HT1080 (cell line): ENCODE measurements around the gene B4GALNT1. TPM values are rescaled to one million over a fixed set of nuclear protein-coding genes. Genes with fewer than 3 reads are reported as not detected.
"Not testable (repeated sequence)": the region's sequence is repeated elsewhere in the genome, so short reads cannot be mapped to it uniquely, and the experiment has no call there.

Experiments used
- DNase-seq: peaks from one replicate; pipeline ENCODE4 v3.0.0-alpha.2; 2015; ENCODE audit warnings: low read depth
- total RNA-seq: library from RNA; depleted of rRNA; stranded (reverse); fragments of >200 nt; shearing (Covaris generic); gene quantifications from 2 replicates; pipeline ENCODE4 v1.2.3, GENCODE V29; 2014

Gene B4GALNT1
- total RNA-seq, 1 experiment from 2014 or later, result 34.1 TPM

- no peak for DNase-seq
These were observed 11.3 kb downstream of the B4GALNT1 start for GRCh38 chr12:57621497-57622292.

DNA sequence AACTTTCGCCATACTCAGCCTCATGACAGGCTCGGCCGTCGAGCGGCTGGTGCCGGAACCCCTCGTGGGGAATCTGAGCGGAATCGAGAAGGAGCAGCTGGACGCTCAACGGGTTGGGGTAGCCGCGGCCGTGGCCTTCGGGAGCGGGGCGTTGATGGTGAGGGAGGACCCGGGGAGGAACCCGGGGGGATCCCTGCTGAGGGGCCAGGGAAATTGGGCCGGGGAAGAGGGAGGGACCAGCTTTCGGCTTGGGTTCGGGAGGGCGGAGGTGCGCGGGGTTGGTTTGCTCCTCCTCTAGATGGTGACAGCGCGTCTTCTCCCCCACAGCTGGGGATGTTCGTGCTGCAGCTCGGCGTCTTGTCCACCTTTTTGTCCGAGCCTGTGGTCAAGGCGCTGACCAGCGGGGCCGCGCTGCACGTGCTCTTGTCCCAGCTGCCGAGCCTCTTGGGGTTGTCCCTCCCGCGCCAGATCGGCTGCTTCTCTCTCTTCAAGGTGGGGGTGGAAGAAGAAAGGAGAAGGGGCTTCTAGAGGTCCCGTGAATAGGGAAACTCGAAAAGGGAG is 12.0 kb downstream of the B4GALNT1 start:
- DNase-seq, result no peak

DNA sequence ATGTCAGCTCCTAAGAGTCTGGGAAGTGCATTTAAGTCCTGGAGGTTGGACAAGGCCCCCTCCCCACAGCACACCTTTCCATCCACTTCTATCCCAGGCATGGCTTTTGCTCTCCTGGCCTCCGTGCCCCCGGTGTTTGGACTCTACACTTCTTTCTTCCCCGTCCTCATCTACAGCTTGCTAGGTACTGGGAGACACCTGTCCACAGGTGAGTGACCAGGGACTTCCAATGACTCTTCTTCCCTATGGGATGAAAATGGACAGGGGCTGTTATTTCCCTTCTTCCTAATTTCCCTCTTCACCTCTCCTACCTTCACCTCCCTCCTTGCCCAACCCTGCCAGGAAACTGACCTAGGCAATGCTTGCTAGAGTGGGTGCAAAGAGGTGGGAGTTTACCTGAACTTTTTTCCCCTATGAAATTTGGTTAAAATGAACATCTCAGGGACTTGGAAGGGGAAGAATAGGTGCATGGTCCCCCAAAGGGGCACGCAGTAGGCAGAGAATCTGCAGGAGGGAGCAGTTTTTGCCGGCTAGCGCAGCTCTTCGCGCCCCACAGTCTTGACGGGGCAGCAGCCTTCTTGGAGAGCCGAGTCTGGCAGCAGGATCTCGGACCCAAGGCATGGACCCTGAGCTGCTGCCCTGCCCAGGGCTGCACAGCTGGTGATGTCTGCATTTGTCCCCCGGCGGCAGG is 12.6 kb downstream of the B4GALNT1 start:
- DNase-seq, result no peak

DNA sequence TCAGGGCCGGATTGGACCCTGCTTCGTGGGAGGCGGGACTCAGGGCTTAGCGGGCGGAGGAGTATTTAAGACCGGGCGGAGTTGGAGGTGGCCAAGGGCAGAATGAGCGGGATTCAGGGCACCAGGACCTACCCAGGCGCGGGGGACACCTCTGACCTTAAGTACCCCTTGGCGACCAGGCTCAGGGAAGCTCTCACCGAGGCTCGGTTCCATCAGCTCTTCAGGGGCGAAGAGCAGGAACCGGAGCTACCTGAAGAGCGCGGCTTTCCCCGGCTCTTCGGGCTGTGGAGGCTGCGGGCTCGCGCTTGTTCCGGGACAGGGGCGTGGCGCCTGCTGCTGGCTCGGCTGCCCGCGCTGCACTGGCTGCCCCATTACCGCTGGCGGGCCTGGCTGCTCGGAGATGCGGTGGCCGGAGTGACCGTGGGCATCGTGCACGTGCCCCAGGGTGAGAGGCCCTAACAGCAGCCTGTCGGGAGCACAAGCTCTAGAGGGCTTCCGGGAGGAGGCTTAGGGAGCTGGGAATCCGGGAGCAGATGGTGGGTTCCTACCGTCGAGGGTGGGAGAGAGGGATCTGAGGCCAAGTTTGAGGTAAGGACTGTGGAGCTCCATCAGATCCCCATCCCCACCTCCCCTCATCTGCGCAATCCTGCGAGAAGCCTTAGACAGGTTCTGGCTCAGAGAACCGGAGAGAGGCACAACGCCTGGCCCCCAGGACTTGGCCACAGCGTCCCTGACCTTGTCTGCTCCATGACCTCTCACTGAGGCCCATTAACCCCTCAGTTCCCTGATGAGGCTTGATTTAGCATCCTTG is 13.4 kb downstream of the B4GALNT1 start:
- DNase-seq, result no peak

DNA sequence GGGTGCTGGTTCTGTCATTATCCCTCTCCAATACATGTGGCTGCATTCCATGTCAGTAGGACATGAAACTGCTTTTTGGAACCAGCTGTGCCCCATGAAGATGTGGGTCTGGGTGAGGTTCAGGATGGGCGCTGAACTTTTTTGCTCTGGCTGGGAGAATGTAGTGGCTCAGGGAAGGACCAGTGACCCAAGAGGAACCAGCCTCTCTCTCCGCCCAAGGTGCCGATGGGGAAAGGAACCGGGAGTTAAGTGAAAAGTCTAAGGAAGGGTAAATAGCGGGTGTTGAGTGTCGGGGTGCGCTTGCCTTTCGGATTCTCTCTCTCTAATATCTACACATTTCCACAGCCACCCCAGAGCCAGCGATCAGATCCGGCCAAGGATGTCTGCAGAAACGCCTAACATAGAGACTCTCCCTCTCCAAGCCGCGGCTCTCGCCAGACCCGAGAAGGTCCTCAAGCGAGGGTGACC is 14.0 kb downstream of the B4GALNT1 start:
- DNase-seq, result no peak

DNA sequence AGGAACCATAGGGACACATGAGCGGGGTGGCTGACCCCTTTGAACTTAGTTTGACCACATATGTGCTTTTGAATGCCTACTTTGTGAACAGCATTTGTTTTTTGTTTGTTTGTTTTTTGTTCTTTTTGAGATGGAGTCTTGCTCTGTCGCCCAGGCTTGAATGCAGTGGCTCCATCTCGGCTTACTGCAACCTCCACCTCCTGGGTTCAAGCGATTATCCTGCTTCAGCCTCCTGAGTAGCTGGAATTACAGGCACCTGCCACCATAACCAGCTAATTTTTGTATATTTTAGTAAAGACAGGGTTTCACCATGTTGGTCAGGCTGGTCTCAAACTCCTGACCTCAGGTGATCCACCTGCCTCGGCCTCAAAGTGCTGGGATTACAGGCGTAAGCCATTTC is 14.6 kb downstream of the B4GALNT1 start:
- not testable (repeated sequence) for DNase-seq

DNA sequence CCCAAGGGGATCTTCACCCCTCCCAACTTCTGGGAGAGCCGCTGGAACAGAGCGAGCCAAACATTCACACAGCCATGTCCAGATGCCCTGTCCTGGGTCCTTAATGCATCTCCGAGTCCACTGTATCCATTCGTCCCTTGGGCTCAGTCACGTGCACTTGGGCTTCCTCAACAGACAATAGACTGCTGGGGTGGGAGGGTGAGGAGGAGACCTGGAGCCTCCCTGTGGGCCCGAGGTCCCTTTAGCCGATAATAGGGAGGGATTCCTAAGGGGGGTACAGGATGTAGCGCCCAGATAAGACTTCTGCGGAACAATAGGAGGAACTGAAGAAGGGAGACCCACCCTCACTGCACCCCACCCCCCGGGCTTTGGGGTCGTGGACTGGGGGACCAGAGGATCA is 15.1 kb downstream of the B4GALNT1 start:
- DNase-seq, result no peak

- peak; percentile 38 for DNase-seq
These were observed 16.5 kb downstream of the B4GALNT1 start for GRCh38 chr12:57616383-57617101.

DNA sequence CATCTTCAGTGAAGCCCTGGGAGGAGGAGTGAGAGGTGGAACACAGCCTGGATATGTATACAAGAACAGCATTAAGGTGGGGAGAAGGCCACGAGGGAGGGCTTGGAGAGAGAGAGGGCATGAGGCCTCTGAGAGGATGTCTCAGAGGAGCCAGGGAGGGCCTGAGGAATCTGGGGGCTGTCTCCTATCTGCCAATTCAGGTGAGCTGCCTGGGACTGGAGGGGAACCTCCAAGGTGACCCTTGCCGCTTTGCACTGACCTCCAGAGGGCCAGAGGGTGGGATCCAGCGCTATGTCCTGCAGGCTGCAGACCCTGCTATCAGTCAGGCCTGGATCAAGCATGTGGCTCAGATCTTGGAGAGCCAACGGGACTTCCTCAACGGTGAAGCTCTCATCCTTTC is 17.4 kb downstream of the B4GALNT1 start:
- no peak for DNase-seq

DNA sequence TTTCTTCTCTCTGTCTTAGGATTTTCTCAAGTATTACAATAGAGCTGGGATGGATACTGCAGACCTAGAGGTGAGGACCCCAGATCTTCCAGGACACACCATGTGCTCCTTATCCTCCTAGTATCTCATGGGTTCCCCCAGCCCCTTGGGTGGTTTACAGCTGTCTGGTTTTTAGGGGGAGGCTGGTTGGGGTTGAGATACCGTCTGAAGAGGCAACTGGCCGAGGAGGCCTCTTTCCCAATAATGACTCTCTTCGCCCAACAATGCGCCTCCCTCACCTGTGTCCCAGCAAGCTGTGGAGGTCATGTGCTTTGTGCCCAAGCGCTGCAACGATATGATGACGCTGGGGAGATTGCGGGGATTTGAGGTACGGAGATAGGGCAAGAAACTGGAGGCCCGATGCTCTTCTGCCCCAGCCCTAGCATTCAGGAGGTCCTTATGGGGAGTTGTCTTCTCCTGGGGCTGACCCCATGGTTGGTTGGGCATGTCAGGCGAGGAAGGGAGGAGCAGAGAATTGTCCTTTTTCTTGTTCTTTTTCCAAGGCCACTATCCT is 18.0 kb downstream of the B4GALNT1 start:
- no peak for DNase-seq

- no peak for DNase-seq
These were observed 18.6 kb downstream of the B4GALNT1 start for GRCh38 chr12:57614178-57614947.

GRCh38 chr12:57613427-57614109 is 19.4 kb downstream of the B4GALNT1 start:
- DNase-seq, result no peak

DNA sequence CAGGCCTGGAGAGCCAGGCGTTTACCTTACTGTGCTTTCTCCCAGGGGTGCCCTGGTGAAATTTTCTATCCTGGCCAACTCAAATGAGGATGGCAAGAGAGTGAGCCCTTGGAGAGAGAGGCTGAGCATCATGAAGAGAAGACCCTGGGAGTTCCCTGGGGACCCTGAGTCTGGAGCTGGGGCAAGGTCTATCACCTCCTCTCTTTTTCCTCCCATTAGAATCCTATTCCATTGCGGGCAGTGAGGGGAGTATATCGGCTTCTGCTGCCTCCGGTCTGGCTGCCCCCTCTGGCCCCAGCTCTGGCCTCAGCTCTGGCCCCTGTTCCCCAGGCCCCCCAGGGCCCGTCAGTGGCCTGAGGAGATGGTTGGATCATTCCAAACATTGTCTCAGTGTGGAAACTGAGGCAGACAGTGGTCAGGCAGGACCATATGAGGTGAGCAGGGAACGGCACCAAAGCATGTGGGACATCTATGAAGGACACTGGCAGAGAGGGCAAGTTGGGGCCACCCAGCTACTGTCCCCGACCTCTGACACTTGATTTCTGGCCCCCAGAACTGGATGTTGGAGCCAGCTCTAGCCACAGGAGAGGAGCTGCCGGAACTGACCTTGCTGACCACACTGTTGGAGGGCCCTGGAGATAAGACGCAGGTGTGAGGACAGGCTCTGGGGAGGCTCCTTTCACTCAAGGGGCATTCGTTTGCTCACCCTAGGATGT is 20.1 kb downstream of the B4GALNT1 start:
- no peak for DNase-seq

- DNase-seq, result no peak
These were observed 20.9 kb downstream of the B4GALNT1 start for GRCh38 chr12:57611827-57612710.

- DNase-seq, result no peak
These were observed 21.7 kb downstream of the B4GALNT1 start, which contains the start of gene ARHGEF25 for GRCh38 chr12:57611108-57611826. Gene ARHGEF25 (plus strand): TSS chr12:57611435. CDS start chr12:57611895, 460 bp downstream.

- no peak for DNase-seq
These were observed 22.4 kb downstream of the B4GALNT1 start for GRCh38 chr12:57610554-57611107.
